HepG2 (cell line): ENCODE data around the gene CNBD2. TPM values are rescaled to one million over a fixed set of nuclear protein-coding genes. Genes with fewer than 3 reads are reported as not detected.

Source experiments
- CBFB ChIP-seq: sonication (generic); formaldehyde crosslinking; IDR thresholded peaks from 2 replicates; pipeline ENCODE4 v1.4.0; 2020; ENCODE audit warnings: missing genetic modification reagents
- CBX5 ChIP-seq: sonication (generic); formaldehyde crosslinking; IDR thresholded peaks from 2 replicates; pipeline ENCODE4 v1.4.0; 2020; ENCODE audit warnings: missing genetic modification reagents, borderline replicate concordance
- HNRNPH1 ChIP-seq: fragments of 200-400 bp; formaldehyde crosslinking; optimal IDR thresholded peaks from 2 replicates; pipeline ENCODE3; 2017; ENCODE audit warnings: mild to moderate bottlenecking, low read depth, low read length
- KLF12 ChIP-seq: sonication (generic); formaldehyde crosslinking; IDR thresholded peaks from 2 replicates; pipeline ENCODE4 v1.4.0; 2020; ENCODE audit warnings: missing genetic modification reagents, borderline replicate concordance
- NR2C2 ChIP-seq: sonication (generic); formaldehyde crosslinking; IDR thresholded peaks from 2 replicates; pipeline ENCODE4 v1.4.0; 2020; ENCODE audit warnings: missing genetic modification reagents, mild to moderate bottlenecking, moderate library complexity, borderline replicate concordance
- PAX8 ChIP-seq: sonication (generic); formaldehyde crosslinking; IDR thresholded peaks from 2 replicates; pipeline ENCODE4 v1.8.0; 2022; ENCODE audit warnings: mild to moderate bottlenecking, missing genetic modification reagents, borderline replicate concordance
- PHF21A ChIP-seq: sonication (generic); formaldehyde crosslinking; IDR thresholded peaks from 2 replicates; pipeline ENCODE4 v1.5.0; 2020; ENCODE audit warnings: mild to moderate bottlenecking, missing genetic modification reagents
- RBM39 ChIP-seq: fragments of 200-400 bp; formaldehyde crosslinking; IDR thresholded peaks from one replicate; pipeline ENCODE4 v1.6.1; 2018; ENCODE audit warnings: antibody characterized with exemption, mild to moderate bottlenecking, low read depth, low read length; ENCODE audit not compliant: poor library complexity, severe bottlenecking
- SKI ChIP-seq: fragments of 450-650 bp; IDR thresholded peaks from one replicate; pipeline ENCODE4 v1.6.1; 2018; ENCODE audit warnings: mild to moderate bottlenecking; ENCODE audit not compliant: partially characterized antibody
- SMARCC2 ChIP-seq: fragments of 450-650 bp; IDR thresholded peaks from 2 replicates; pipeline ENCODE4 v1.6.1; 2017; ENCODE audit warnings: antibody characterized with exemption, mild to moderate bottlenecking
- ZBTB3 ChIP-seq: sonication (generic); formaldehyde crosslinking; IDR thresholded peaks from 2 replicates; pipeline ENCODE4 v1.4.0; 2020; ENCODE audit warnings: low read depth, mild to moderate bottlenecking, moderate library complexity, missing genetic modification reagents, borderline replicate concordance
- ZNF207 ChIP-seq: fragments of 450-650 bp; IDR thresholded peaks from 2 replicates; pipeline ENCODE4 v1.6.1; 2016; ENCODE audit warnings: antibody characterized with exemption, borderline replicate concordance
- ZNF232 ChIP-seq: sonication (generic); formaldehyde crosslinking; IDR thresholded peaks from 2 replicates; pipeline ENCODE4 v1.4.0; 2020; ENCODE audit warnings: missing genetic modification reagents, borderline replicate concordance
- ZNF234 ChIP-seq: sonication (generic); formaldehyde crosslinking; conservative IDR thresholded peaks from 2 replicates; pipeline ENCODE4 v1.5.1; 2020; ENCODE audit warnings: mild to moderate bottlenecking, missing genetic modification reagents
- ZNF543 ChIP-seq: sonication (generic); formaldehyde crosslinking; IDR thresholded peaks from 2 replicates; pipeline ENCODE4 v1.4.0; 2020; ENCODE audit warnings: mild to moderate bottlenecking, missing genetic modification reagents
- ZNF616 ChIP-seq: sonication (generic); formaldehyde crosslinking; IDR thresholded peaks from 2 replicates; pipeline ENCODE4 v1.5.0; 2020; ENCODE audit warnings: low read depth, mild to moderate bottlenecking, missing genetic modification reagents
- ZNF619 ChIP-seq: sonication (generic); formaldehyde crosslinking; IDR thresholded peaks from 2 replicates; pipeline ENCODE4 v1.4.0; 2020; ENCODE audit warnings: mild to moderate bottlenecking, missing genetic modification reagents
- ZNF788 ChIP-seq: sonication (generic); formaldehyde crosslinking; IDR thresholded peaks from 2 replicates; pipeline ENCODE4 v1.5.0; 2020; ENCODE audit warnings: mild to moderate bottlenecking, missing genetic modification reagents, borderline replicate concordance
- polyA plus RNA-seq, 8 experiments: library from polyadenylated mRNA; depleted of rRNA in 3 of 8; stranded (reverse) in 7 of 8; unstranded in 1 of 8; fragments of >200 nt; fragmentation: Illumina TruSeq in 4 of 8; extraction: Trizol in 4 of 8; gene quantifications; 2 replicates each; pipeline versions ENCODE4 v1.2.1 to v1.2.3, GENCODE V29; 2011 to 2016; ENCODE audit warnings: low read depth in 4 of 8, missing spikeins in 1 of 8, mixed read lengths in 1 of 8; ENCODE audit not compliant: insufficient read depth in 1 of 8
- total RNA-seq, 5 experiments: library from RNA; depleted of rRNA; stranded (reverse); fragments of >200 nt; fragmentation: Illumina TruSeq; extraction: Trizol; gene quantifications; 2 replicates each; pipeline ENCODE4 v1.2.3, GENCODE V29; 2016; ENCODE audit warnings: low read depth in 1 of 5
- TF ChIP-seq, protein P1 (sequence below): sonication (generic); formaldehyde crosslinking; IDR thresholded peaks from 2 replicates; pipeline ENCODE4 v1.5.0; 2020; ENCODE audit warnings: mild to moderate bottlenecking, low read depth, missing genetic modification reagents, borderline replicate concordance
- TF ChIP-seq, protein P2 (sequence below): sonication (generic); formaldehyde crosslinking; IDR thresholded peaks from 2 replicates; pipeline ENCODE4 v1.8.0; 2023; ENCODE audit warnings: mild to moderate bottlenecking, missing genetic modification reagents
- TF ChIP-seq, protein P3 (sequence below): IDR thresholded peaks from 2 replicates; pipeline ENCODE4 v1.6.1; 2016; ENCODE audit warnings: mild to moderate bottlenecking, missing biosample characterization, missing genetic modification reagents
- TF ChIP-seq, protein P4 (sequence below): IDR thresholded peaks from 2 replicates; pipeline ENCODE4 v1.6.1; 2016
- TF ChIP-seq, protein P5 (sequence below): conservative IDR thresholded peaks from 2 replicates; pipeline ENCODE4 v1.6.1; 2018; ENCODE audit warnings: missing genetic modification reagents
- TF ChIP-seq, protein P6 (sequence below): sonication (generic); formaldehyde crosslinking; IDR thresholded peaks from 2 replicates; pipeline ENCODE4 v1.4.0; 2020; ENCODE audit warnings: mild to moderate bottlenecking, missing genetic modification reagents

CNBD2 gene
- total and polyA plus RNA-seq, 2 of the 13 experiments (the other 11 are each of a cell fraction or from before 2014, with no cell fraction given): 12.4 to 22.8 TPM

DNA sequence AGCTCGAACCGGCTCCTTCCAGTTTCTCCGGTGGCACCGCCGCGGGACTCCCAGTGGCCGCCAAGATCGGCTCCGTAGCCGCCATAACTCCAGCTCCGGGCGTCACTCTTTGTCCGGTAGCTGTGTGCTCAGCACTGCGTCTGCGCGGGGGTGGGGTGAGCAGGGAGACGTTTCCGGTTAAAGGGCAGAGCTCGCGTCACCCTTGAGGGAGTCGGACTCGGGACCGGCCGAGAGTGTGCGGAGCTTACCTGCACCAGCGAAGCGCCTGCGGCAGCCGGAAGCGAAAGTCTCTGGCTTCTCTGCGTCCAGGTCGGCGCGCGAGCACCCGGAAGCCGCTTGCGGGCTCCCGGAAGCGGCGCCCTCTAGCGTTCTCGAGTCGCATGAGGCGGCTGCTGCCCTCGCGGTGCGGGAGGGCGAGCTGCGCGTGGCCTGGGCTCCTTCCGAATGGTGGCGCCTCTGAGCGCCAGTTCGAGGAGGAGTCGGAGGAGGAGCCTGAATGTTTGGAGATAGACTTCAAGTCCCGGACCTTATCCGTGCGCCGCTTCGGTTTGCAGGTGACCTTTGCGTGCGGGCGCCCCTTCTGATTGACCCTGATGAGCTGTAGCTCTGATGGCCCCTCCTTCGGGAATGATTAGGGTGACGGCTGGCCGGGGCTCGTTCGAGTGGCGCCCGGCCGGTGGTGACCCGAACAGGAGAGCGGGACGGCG lies 14.0 kb upstream of the CNBD2 start, which contains the start of gene SCAND1 (continued):
- TF ChIP-seq, protein P1, sequence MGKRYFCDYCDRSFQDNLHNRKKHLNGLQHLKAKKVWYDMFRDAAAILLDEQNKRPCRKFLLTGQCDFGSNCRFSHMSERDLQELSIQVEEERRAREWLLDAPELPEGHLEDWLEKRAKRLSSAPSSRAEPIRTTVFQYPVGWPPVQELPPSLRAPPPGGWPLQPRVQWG (CRISPR knock-in tag): no peak
- TF ChIP-seq ZBTB3 (CRISPR knock-in tag) (0 out of 2 replicates have a peak, but pooled peaks have one; percentile 74), CBFB (CRISPR knock-in tag) (peak; percentile 95), SKI (peak; percentile 78), ZNF616 (CRISPR knock-in tag) (peak; percentile 73), PAX8 (CRISPR knock-in tag) (no peak), NR2C2 (CRISPR knock-in tag) (peak; percentile 98), CBX5 (CRISPR knock-in tag) (peak; percentile 96; the same call in 1 of the 2 replicates), SMARCC2 (no peak), RBM39 (peak; percentile 94), KLF12 (CRISPR knock-in tag) (no peak; the same call in 1 of the 2 replicates), ZNF234 (CRISPR knock-in tag) (peak; percentile 19; the same call in 1 of the 2 replicates), PHF21A (CRISPR knock-in tag) (peak; percentile 97), ZNF788 (CRISPR knock-in tag) (peak; percentile 98), ZNF232 (CRISPR knock-in tag) (peak; percentile 93), HNRNPH1 (no peak), ZNF207 (no peak), ZNF543 (CRISPR knock-in tag) (peak; percentile 96), ZNF619 (CRISPR knock-in tag) (peak; percentile 95; the same call in 1 of the 2 replicates)
- TF ChIP-seq, protein P2, sequence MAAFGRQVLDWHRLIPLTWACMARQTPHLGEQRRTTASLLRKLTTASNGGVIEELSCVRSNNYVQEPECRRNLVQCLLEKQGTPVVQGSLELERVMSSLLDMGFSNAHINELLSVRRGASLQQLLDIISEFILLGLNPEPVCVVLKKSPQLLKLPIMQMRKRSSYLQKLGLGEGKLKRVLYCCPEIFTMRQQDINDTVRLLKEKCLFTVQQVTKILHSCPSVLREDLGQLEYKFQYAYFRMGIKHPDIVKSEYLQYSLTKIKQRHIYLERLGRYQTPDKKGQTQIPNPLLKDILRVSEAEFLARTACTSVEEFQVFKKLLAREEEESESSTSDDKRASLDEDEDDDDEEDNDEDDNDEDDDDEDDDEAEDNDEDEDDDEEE (CRISPR knock-in tag): peak; percentile 97
- TF ChIP-seq, protein P3, sequence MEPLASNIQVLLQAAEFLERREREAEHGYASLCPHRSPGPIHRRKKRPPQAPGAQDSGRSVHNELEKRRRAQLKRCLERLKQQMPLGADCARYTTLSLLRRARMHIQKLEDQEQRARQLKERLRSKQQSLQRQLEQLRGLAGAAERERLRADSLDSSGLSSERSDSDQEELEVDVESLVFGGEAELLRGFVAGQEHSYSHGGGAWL (CRISPR knock-in tag): peak; percentile 94
- TF ChIP-seq, protein P4, sequence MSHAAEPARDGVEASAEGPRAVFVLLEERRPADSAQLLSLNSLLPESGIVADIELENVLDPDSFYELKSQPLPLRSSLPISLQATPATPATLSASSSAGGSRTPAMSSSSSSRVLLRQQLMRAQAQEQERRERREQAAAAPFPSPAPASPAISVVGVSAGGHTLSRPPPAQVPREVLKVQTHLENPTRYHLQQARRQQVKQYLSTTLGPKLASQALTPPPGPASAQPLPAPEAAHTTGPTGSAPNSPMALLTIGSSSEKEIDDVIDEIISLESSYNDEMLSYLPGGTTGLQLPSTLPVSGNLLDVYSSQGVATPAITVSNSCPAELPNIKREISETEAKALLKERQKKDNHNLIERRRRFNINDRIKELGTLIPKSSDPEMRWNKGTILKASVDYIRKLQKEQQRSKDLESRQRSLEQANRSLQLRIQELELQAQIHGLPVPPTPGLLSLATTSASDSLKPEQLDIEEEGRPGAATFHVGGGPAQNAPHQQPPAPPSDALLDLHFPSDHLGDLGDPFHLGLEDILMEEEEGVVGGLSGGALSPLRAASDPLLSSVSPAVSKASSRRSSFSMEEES (CRISPR knock-in tag): peak; percentile 93
- TF ChIP-seq, protein P5, sequence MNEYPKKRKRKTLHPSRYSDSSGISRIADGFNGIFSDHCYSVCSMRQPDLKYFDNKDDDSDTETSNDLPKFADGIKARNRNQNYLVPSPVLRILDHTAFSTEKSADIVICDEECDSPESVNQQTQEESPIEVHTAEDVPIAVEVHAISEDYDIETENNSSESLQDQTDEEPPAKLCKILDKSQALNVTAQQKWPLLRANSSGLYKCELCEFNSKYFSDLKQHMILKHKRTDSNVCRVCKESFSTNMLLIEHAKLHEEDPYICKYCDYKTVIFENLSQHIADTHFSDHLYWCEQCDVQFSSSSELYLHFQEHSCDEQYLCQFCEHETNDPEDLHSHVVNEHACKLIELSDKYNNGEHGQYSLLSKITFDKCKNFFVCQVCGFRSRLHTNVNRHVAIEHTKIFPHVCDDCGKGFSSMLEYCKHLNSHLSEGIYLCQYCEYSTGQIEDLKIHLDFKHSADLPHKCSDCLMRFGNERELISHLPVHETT (CRISPR knock-in tag): peak; percentile 97
- TF ChIP-seq, protein P6, sequence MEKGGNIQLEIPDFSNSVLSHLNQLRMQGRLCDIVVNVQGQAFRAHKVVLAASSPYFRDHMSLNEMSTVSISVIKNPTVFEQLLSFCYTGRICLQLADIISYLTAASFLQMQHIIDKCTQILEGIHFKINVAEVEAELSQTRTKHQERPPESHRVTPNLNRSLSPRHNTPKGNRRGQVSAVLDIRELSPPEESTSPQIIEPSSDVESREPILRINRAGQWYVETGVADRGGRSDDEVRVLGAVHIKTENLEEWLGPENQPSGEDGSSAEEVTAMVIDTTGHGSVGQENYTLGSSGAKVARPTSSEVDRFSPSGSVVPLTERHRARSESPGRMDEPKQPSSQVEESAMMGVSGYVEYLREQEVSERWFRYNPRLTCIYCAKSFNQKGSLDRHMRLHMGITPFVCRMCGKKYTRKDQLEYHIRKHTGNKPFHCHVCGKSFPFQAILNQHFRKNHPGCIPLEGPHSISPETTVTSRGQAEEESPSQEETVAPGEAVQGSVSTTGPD (CRISPR knock-in tag): peak; percentile 83
